ENCODE data around the gene ZIC5.

GRCh38 chr13:99967498-99967868 lies 4.1 kb downstream of the ZIC5 start:
- TF ChIP-seq, protein P1, sequence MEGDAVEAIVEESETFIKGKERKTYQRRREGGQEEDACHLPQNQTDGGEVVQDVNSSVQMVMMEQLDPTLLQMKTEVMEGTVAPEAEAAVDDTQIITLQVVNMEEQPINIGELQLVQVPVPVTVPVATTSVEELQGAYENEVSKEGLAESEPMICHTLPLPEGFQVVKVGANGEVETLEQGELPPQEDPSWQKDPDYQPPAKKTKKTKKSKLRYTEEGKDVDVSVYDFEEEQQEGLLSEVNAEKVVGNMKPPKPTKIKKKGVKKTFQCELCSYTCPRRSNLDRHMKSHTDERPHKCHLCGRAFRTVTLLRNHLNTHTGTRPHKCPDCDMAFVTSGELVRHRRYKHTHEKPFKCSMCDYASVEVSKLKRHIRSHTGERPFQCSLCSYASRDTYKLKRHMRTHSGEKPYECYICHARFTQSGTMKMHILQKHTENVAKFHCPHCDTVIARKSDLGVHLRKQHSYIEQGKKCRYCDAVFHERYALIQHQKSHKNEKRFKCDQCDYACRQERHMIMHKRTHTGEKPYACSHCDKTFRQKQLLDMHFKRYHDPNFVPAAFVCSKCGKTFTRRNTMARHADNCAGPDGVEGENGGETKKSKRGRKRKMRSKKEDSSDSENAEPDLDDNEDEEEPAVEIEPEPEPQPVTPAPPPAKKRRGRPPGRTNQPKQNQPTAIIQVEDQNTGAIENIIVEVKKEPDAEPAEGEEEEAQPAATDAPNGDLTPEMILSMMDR (IDR thresholded peaks at IDR 0.05): no peak
- no peak for TF ChIP-seq ZFX (IDR thresholded peaks at IDR 0.05; ENCODE audit: borderline replicate concordance)

All from 22Rv1 (cell line).